ENCODE measurements around the gene NADSYN1.

The NADSYN1 gene

GRCh38 chr11:71474141-71474770 lies 21.3 kb downstream of the NADSYN1 start:
- no peak overlapping the region for H3K4me3 ChIP-seq (ENCODE audit: low read depth, low read length)
- TF ChIP-seq CTCF (IDR thresholded peaks at IDR 0.05; ENCODE audit: low read depth, low read length) = no peak

GRCh38 chr11:71474771-71475483 lies 21.9 kb downstream of the NADSYN1 start:
- TF ChIP-seq CTCF (IDR thresholded peaks at IDR 0.05; ENCODE audit: low read depth, low read length) = no peak
- H3K4me3 ChIP-seq (ENCODE audit: low read depth, low read length) = no peak overlapping the region

- no peak overlapping the region for H3K4me3 ChIP-seq (ENCODE audit: low read depth, low read length)
- no peak for TF ChIP-seq CTCF (IDR thresholded peaks at IDR 0.05; ENCODE audit: low read depth, low read length)
Measured at GRCh38 chr11:71476031-71476430, 23.0 kb downstream of the NADSYN1 start.

GRCh38 chr11:71476926-71477640 lies 24.1 kb downstream of the NADSYN1 start:
- TF ChIP-seq CTCF (IDR thresholded peaks at IDR 0.05; ENCODE audit: low read depth, low read length) = no peak

GRCh38 chr11:71477641-71478527 lies 24.9 kb downstream of the NADSYN1 start:
- no peak for TF ChIP-seq CTCF (IDR thresholded peaks at IDR 0.05; ENCODE audit: low read depth, low read length)
- no peak overlapping the region for H3K4me3 ChIP-seq (ENCODE audit: low read depth, low read length)

More at GRCh38 chr11:71476926-71477640, 24.1 kb downstream of the NADSYN1 start:
- no peak overlapping the region for H3K4me3 ChIP-seq (ENCODE audit: low read depth, low read length)

GRCh38 chr11:71478528-71478840 lies 25.5 kb downstream of the NADSYN1 start:
- H3K4me3 ChIP-seq (ENCODE audit: low read depth, low read length) = no peak overlapping the region
- TF ChIP-seq CTCF (IDR thresholded peaks at IDR 0.05; ENCODE audit: low read depth, low read length) = no peak

Measured in WI38 (cell line).